ENCODE data around the gene LRRC55.
A peak's percentile ranks its signal among the peaks of the same experiment; 100 is the strongest.

LRRC55 gene

GRCh38 chr11:57203359-57203758 lies 21.6 kb downstream of the LRRC55 start:
- H3K27ac ChIP-seq (ENCODE audit: low read depth, low read length) = no peak overlapping the region
- no peak overlapping the region for H3K4me3 ChIP-seq (ENCODE audit: low read length)
- peaks cover 24% of the 10 kb centered on the region for H3K4me1 ChIP-seq (ENCODE audit: insufficient read depth, low read length)
- H3K9me3 ChIP-seq (ENCODE audit: insufficient read depth, low read depth, low read length) = no peaks in the 10 kb centered on the region
- no peaks in the 10 kb centered on the region for H3K36me3 ChIP-seq (ENCODE audit: insufficient read depth, low read length)
- no peaks in the 10 kb centered on the region for H3K27me3 ChIP-seq (ENCODE audit: insufficient read depth, low read length)
- no peak overlapping the region for H3K9ac ChIP-seq (ENCODE audit: low read depth, low read length)
- WGBS = 85% methylated on average over 3 of the region's 3 CpGs

GRCh38 chr11:57203882-57204480 lies 22.2 kb downstream of the LRRC55 start:
- Histone ChIP-seq H3K36me3 (ENCODE audit: insufficient read depth, low read length) (no peaks in the 10 kb centered on the region), H3K9me3 (ENCODE audit: insufficient read depth, low read depth, low read length) (no peaks in the 10 kb centered on the region), H3K4me3 (ENCODE audit: low read length) (no peak overlapping the region), H3K27me3 (ENCODE audit: insufficient read depth, low read length) (no peaks in the 10 kb centered on the region), H3K9ac (ENCODE audit: low read depth, low read length) (no peak overlapping the region), H3K27ac (ENCODE audit: low read depth, low read length) (no peak overlapping the region), H3K4me1 (ENCODE audit: insufficient read depth, low read length) (peaks cover 24% of the 10 kb centered on the region)
- WGBS = 90% methylated on average over 7 of the region's 7 CpGs

- no peaks in the 10 kb centered on the region for H3K27me3 ChIP-seq (ENCODE audit: insufficient read depth, low read length)
- H3K9ac ChIP-seq (ENCODE audit: low read depth, low read length) = no peak overlapping the region
- WGBS = 14% methylated on average over 3 of the region's 3 CpGs
- no peak overlapping the region for H3K4me3 ChIP-seq (ENCODE audit: low read length)
- peaks cover 24% of the 10 kb centered on the region for H3K4me1 ChIP-seq (ENCODE audit: insufficient read depth, low read length)
- peak overlapping the region; percentile 63; the same call in 1 of the 2 replicates for H3K27ac ChIP-seq (ENCODE audit: low read depth, low read length)
- no peaks in the 10 kb centered on the region for H3K9me3 ChIP-seq (ENCODE audit: insufficient read depth, low read depth, low read length)
- H3K36me3 ChIP-seq (ENCODE audit: insufficient read depth, low read length) = no peaks in the 10 kb centered on the region
These were observed 23.4 kb downstream of the LRRC55 start for GRCh38 chr11:57205041-57205641.

- H3K4me1 ChIP-seq (ENCODE audit: insufficient read depth, low read length) = peaks cover 34% of the 10 kb centered on the region
- no peak overlapping the region for H3K4me3 ChIP-seq (ENCODE audit: low read length)
- 93% methylated on average over 6 of the region's 6 CpGs for WGBS
- H3K9me3 ChIP-seq (ENCODE audit: insufficient read depth, low read depth, low read length) = no peaks in the 10 kb centered on the region
- no peaks in the 10 kb centered on the region for H3K36me3 ChIP-seq (ENCODE audit: insufficient read depth, low read length)
- no peak overlapping the region for H3K27ac ChIP-seq (ENCODE audit: low read depth, low read length)
- H3K9ac ChIP-seq (ENCODE audit: low read depth, low read length) = no peak overlapping the region
- H3K27me3 ChIP-seq (ENCODE audit: insufficient read depth, low read length) = no peaks in the 10 kb centered on the region
These were observed 25.4 kb downstream of the LRRC55 start for GRCh38 chr11:57207168-57207567.

GRCh38 chr11:57210781-57211180 lies 29.0 kb downstream of the LRRC55 start:
- H3K9ac ChIP-seq (ENCODE audit: low read depth, low read length) = no peak overlapping the region
- H3K27ac ChIP-seq (ENCODE audit: low read depth, low read length) = no peak overlapping the region
- 68% methylated on average over 7 of the region's 7 CpGs for WGBS
- no peaks in the 10 kb centered on the region for H3K36me3 ChIP-seq (ENCODE audit: insufficient read depth, low read length)
- no peaks in the 10 kb centered on the region for H3K27me3 ChIP-seq (ENCODE audit: insufficient read depth, low read length)
- H3K9me3 ChIP-seq (ENCODE audit: insufficient read depth, low read depth, low read length) = no peaks in the 10 kb centered on the region
- no peak overlapping the region for H3K4me3 ChIP-seq (ENCODE audit: low read length)
- H3K4me1 ChIP-seq (ENCODE audit: insufficient read depth, low read length) = peaks cover 36% of the 10 kb centered on the region

- Histone ChIP-seq H3K9ac (ENCODE audit: low read depth, low read length) (peak overlapping the region; percentile 39; the same call in 1 of the 2 replicates), H3K27ac (ENCODE audit: low read depth, low read length) (peak overlapping the region; percentile 31), H3K9me3 (ENCODE audit: insufficient read depth, low read depth, low read length) (no peaks in the 10 kb centered on the region), H3K4me3 (ENCODE audit: low read length) (peak overlapping the region; percentile 32), H3K4me1 (ENCODE audit: insufficient read depth, low read length) (peaks cover 31% of the 10 kb centered on the region), H3K27me3 (ENCODE audit: insufficient read depth, low read length) (no peaks in the 10 kb centered on the region), H3K36me3 (ENCODE audit: insufficient read depth, low read length) (no peaks in the 10 kb centered on the region)
- WGBS = 13% methylated on average over 9 of the region's 9 CpGs
These were observed 31.8 kb downstream of the LRRC55 start for GRCh38 chr11:57213342-57214097.

GRCh38 chr11:57214098-57214417 lies 32.3 kb downstream of the LRRC55 start:
- H3K9me3 ChIP-seq (ENCODE audit: insufficient read depth, low read depth, low read length) = no peaks in the 10 kb centered on the region
- no peaks in the 10 kb centered on the region for H3K36me3 ChIP-seq (ENCODE audit: insufficient read depth, low read length)
- peak overlapping the region; percentile 22; the same call in 1 of the 2 replicates for H3K9ac ChIP-seq (ENCODE audit: low read depth, low read length)
- 0 out of 2 replicates have a peak overlapping the region, but pooled peaks have one; percentile 3 for H3K27ac ChIP-seq (ENCODE audit: low read depth, low read length)
- no peaks in the 10 kb centered on the region for H3K27me3 ChIP-seq (ENCODE audit: insufficient read depth, low read length)
- H3K4me1 ChIP-seq (ENCODE audit: insufficient read depth, low read length) = peaks cover 31% of the 10 kb centered on the region
- no peak overlapping the region for H3K4me3 ChIP-seq (ENCODE audit: low read length)
- WGBS = 76% methylated on average over 2 of the region's 2 CpGs

- Histone ChIP-seq H3K4me3 (ENCODE audit: low read length) (no peak overlapping the region), H3K9me3 (ENCODE audit: insufficient read depth, low read depth, low read length) (no peaks in the 10 kb centered on the region), H3K4me1 (ENCODE audit: insufficient read depth, low read length) (peaks cover 31% of the 10 kb centered on the region), H3K9ac (ENCODE audit: low read depth, low read length) (peak overlapping the region; percentile 22; the same call in 1 of the 2 replicates), H3K36me3 (ENCODE audit: insufficient read depth, low read length) (no peaks in the 10 kb centered on the region), H3K27ac (ENCODE audit: low read depth, low read length) (0 out of 2 replicates have a peak overlapping the region, but pooled peaks have one; percentile 3), H3K27me3 (ENCODE audit: insufficient read depth, low read length) (no peaks in the 10 kb centered on the region)
- WGBS = 83% methylated on average over 3 of the region's 3 CpGs
These were observed 32.7 kb downstream of the LRRC55 start for GRCh38 chr11:57214494-57214893.

- Histone ChIP-seq H3K27me3 (ENCODE audit: insufficient read depth, low read length) (no peaks in the 10 kb centered on the region), H3K9me3 (ENCODE audit: insufficient read depth, low read depth, low read length) (no peaks in the 10 kb centered on the region), H3K9ac (ENCODE audit: low read depth, low read length) (no peak overlapping the region), H3K4me1 (ENCODE audit: insufficient read depth, low read length) (peaks cover 21% of the 10 kb centered on the region), H3K36me3 (ENCODE audit: insufficient read depth, low read length) (no peaks in the 10 kb centered on the region), H3K4me3 (ENCODE audit: low read length) (no peak overlapping the region), H3K27ac (ENCODE audit: low read depth, low read length) (no peak overlapping the region)
- WGBS = 85% methylated on average over 4 of the region's 4 CpGs
These were observed 34.7 kb downstream of the LRRC55 start for GRCh38 chr11:57216463-57216862.

GRCh38 chr11:57217053-57217452 lies 35.3 kb downstream of the LRRC55 start:
- Histone ChIP-seq H3K36me3 (ENCODE audit: insufficient read depth, low read length) (no peaks in the 10 kb centered on the region), H3K9me3 (ENCODE audit: insufficient read depth, low read depth, low read length) (no peaks in the 10 kb centered on the region), H3K4me1 (ENCODE audit: insufficient read depth, low read length) (peaks cover 21% of the 10 kb centered on the region), H3K9ac (ENCODE audit: low read depth, low read length) (no peak overlapping the region), H3K27ac (ENCODE audit: low read depth, low read length) (no peak overlapping the region), H3K4me3 (ENCODE audit: low read length) (no peak overlapping the region), H3K27me3 (ENCODE audit: insufficient read depth, low read length) (no peaks in the 10 kb centered on the region)
- WGBS = 82% methylated on average over 4 of the region's 4 CpGs

GRCh38 chr11:57219021-57219627 lies 37.4 kb downstream of the LRRC55 start:
- H3K36me3 ChIP-seq (ENCODE audit: insufficient read depth, low read length) = no peaks in the 10 kb centered on the region
- 92% methylated on average over 6 of the region's 6 CpGs for WGBS
- H3K27me3 ChIP-seq (ENCODE audit: insufficient read depth, low read length) = no peaks in the 10 kb centered on the region
- H3K9me3 ChIP-seq (ENCODE audit: insufficient read depth, low read depth, low read length) = no peaks in the 10 kb centered on the region
- no peak overlapping the region for H3K9ac ChIP-seq (ENCODE audit: low read depth, low read length)
- no peak overlapping the region for H3K4me3 ChIP-seq (ENCODE audit: low read length)
- no peak overlapping the region for H3K27ac ChIP-seq (ENCODE audit: low read depth, low read length)
- H3K4me1 ChIP-seq (ENCODE audit: insufficient read depth, low read length) = peaks cover 10% of the 10 kb centered on the region

Measured in HUES64 (cell line).